Stimulated activated CD4-positive, alpha-beta T cell treated with anti-CD3 and anti-CD28 coated beads, Interleukin-1b, Interleukin-23, amount 100 ng/mL, for 48 hours (primary cell): ENCODE results near the gene SYT5.
"Not testable (repeated sequence)": the region's sequence is repeated elsewhere in the genome, so short reads cannot be mapped to it uniquely, and the experiment has no call there.

Experiments used
- DNase-seq: peaks from one replicate; pipeline ENCODE4 v3.0.0-alpha.2; 2020

SYT5 gene

DNA sequence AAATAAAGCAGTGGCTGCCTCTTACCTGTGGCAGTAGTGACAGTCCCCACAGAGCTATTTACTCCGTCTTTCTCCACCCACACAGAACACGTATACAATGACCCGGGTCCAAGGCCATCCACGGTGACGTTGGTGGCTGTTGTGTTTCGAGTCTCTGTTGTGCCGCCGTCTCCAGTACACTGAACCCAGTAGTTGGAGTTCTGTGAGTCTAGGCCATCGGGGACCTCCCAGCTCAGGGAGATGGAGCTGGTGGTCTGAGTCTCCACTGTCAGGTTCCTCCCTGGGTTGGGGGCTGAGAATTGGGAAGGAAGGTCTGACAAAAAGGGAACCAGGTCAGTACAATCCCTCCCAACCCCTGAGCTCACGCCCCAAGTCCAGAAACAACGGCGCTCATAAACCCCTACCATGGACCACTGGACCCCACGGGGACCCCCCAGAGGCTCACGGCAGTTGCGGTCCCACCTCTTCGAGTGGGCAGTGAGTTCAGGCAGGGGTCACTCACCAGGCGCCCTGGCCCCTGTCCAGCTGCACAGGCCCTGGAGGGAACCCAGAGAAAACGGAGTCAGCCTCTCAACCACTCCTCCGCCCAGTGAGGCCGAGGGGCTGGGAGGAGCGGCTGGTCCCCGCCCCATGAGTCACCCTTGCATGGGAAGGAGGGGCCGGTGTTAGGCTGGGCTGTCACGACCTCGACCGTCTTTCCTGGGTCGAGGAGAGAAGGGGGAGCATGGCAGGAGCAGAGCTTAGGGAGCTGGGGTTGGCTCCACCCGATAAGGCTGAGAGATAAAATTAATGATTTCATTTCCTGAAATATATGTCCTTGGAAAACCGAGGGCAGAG lies 26.8 kb upstream of the SYT5 start:
- DNase-seq: peak; percentile 57

GRCh38 chr19:55202199-55202598 lies 22.1 kb upstream of the SYT5 start:
- not testable (repeated sequence) for DNase-seq

DNA sequence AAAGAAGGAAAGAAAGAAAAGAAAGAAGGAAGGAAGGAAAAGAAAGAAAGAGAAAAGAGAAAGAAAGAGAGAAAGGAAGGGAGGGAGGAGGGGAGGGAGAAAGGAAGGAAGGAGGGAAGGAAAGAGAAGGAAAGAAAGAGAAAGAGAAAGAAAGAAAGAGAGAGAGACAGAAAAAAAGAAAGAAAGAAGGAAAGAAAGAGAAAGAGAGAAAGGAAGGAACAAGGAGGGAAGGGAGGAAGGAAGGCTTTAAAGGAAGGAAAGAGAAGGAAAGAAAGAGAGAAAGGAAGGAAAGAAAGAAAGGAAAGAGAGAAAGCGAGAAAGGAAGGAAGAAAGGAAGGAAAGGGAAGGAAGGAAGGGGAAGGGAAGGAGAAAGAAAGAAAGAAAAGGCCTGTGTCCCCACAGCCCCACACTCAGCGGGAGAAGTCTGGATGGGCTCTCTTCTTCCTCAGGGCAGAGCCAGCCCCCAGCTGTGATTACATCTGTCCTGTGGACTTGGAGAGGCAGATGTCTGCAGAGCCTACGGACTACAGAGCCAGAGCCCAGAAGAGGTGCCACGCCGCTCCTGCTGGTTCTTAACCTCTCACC lies 19.6 kb upstream of the SYT5 start:
- DNase-seq: no peak

GRCh38 chr19:55198651-55199050 lies 18.6 kb upstream of the SYT5 start:
- no peak for DNase-seq

DNA sequence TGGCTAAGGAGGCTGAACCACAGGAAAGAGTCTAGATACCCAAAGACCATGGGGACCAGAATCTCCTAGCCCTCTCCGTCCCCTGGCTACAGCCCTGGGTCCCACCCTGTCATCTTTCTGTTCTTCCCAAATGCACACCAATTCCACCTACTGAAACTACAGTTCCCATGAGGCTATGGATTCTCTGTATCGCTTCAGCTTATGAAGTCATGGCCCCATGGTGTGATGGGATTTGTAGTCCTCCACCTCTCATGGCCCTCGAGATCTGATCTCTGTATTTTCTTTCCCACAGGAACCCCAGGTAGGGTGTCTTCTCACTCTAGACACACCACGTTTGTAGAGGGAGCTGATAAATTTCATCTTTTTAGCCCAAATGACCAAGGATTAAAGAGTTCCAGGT lies 17.4 kb upstream of the SYT5 start:
- no peak for DNase-seq

- DNase-seq: no peak
Observed at GRCh38 chr19:55196803-55197202, 16.7 kb upstream of the SYT5 start.

DNA sequence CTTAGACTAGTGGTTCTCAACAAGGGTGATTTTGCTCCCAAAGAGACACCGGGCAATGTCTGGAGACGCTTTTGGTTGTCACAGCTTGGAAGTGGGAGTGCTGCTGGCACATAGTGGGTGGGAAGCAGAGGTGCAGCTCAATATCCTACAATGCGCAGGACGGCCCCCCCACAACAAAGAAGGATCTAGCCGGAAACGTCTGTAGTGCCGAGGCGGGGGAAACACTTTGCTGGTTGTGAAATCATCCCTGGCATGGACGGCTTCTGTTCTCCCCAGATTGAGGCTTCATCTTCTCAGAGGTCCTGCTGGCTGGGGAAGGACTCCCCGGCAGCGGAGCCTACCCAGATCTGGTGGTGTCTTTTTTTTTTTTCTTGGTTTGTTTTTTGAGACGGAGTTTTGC lies 13.4 kb upstream of the SYT5 start:
- no peak for DNase-seq

DNA sequence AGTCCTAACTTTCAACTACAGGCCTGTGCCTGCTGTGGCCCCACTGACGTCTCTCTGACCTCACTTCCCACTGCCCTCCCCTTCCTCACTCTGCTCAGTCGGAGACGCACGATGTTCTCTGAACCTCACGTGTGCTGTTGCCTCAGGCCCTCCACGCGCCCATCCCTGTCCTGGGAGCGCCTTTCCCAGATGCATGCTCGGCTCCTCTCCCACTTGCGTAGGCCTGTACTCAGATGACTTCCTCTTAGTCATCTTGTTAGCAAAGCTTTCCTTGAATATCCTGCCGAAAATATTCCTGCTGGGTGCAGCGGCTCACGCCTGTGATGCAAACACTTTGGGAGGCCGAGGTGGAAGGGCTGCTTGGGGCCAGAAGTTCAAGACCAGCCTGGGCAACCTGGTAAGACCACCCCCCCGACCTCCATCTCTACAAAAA lies 9.3 kb upstream of the SYT5 start:
- no peak for DNase-seq

DNA sequence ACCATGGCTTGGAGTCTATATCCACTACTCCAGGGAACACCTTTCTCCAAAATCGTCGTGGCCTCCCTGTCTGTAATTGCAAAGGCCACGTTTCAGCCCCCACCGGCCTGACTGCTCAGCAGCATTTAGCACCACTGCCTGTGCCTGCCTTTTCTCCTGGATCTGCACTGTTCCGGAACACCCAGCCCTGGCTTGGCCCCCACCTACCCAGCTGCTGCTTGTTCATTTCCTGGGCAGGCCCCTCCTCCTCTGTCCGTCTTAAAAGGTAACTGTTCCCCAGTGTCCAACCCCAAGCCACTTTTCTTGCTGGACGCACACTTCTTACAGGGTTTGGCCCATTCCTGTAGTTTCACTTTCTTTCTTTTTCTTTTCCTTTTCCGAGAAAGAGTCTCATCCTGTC lies 8.5 kb upstream of the SYT5 start:
- DNase-seq: no peak

DNA sequence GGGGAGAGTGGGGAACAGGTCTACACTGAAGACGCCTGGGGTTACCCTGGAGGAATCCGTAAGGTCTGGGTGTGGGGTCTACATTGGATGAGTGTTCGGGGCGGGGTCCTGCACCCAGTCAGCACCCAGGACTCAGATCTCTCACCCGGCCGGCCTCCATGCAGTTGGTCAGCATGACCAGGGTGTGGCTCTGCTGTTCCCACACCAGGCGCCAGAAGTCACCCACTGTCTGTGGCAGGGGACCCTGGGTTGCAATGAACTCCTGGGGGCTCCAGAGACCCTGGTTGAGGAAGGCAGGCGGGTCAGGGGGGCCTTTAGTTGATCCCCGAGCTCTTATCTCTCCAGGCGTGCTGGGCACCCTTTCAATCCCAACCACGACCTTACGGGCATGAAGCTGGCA lies 6.0 kb upstream of the SYT5 start:
- DNase-seq: no peak

DNA sequence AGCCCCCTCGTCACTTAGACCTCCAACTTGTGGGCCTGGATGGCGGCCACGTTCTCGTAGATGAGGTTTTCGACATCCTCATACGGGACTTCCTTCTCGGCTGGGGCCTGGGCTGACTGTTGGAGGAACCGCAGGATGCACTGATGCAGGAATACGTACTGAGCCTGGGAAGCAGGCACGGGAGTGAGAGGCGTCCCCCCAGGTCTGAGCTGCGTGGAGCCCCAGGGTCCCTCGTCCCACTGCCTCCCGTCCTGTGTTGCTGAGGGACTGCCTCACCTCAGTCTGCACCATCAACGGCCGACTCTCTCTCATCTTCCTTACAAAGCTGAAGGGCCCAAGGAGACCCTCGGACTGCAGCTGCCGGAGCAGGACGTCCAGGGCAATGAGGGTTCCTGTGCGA lies 1.7 kb upstream of the SYT5 start:
- no peak for DNase-seq

- DNase-seq: peak; percentile 88
Observed at GRCh38 chr19:55178781-55179599, 1.1 kb downstream of the SYT5 start.

GRCh38 chr19:55176076-55176475 lies 4.0 kb downstream of the SYT5 start:
- no peak for DNase-seq

GRCh38 chr19:55175117-55175867 lies 4.8 kb downstream of the SYT5 start:
- no peak for DNase-seq

DNA sequence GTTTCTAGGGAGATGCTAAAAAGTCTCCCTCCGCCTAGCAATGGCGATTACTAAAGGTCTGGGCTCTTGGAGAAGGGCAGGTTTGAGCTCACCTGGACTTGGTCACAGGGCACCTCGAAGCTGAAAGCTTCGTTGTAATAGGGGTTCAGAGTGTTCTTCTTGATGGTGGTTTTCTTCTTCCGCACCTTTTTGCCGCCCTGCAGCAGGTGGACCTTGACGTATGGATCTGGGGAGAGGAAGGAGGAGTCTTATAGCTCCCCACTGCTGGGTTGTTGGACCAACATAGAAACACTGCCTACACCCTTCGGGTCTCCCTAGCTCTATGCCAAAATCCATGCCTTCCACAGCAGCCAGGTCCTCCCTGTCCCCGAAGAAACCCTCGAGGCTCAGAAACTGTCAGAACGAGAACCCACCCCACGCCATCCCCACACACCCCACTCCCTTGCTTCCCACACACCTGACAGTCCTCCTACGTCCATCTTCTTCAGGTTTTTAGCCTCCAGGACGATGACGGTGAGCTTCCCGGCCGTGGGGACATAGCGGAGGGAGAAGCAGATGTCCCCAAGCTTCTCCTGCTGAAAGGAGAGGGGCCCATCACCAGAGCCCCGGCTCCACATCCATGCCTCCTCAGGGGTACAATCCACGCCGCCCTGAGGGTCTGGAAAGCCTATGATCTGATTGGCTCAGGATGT lies 5.5 kb downstream of the SYT5 start:
- DNase-seq: no peak

GRCh38 chr19:55173714-55174409 lies 6.2 kb downstream of the SYT5 start:
- DNase-seq: peak; percentile 53

- DNase-seq: no peak
Observed at GRCh38 chr19:55173186-55173713, 6.8 kb downstream of the SYT5 start.

DNA sequence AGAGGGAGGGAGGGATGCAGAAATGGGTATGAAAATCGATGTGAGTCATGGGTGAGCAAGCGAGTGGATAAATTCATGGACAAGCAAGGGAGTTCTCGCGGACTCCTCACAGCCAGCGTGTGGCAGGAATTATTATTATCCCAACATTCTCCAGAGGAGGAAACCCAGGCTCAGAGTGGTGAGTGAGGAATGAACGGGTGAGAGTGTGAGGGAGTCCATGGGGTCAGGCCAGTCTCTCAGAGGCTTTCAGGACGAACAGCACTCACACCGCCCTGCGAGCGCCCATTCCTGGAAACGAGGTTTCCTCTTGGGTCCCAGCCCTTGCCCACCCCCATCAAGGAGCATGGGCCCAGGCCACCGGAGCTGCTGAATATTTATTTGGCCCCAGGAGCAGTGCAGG lies 7.3 kb downstream of the SYT5 start:
- DNase-seq: no peak

DNA sequence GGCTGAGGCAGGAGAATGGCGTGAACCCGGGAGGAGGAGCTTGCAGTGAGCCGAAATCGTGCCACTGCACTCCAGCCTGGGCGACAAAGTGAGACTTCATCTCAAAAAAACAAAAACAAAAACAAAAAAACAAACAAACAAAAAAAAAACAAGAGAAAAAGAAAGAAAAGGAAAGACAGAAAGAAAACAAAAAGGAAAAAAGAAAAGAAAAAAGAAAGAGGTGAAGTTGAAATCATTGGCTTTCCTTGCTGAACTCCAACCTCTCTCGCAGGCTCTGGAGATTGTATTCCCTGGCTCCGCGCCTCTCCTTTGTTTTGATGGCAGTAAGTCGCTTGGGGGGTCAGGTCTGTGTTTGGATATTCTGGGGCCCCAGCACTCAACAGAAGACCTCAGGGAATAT lies 7.8 kb downstream of the SYT5 start:
- not testable (repeated sequence) for DNase-seq

DNA sequence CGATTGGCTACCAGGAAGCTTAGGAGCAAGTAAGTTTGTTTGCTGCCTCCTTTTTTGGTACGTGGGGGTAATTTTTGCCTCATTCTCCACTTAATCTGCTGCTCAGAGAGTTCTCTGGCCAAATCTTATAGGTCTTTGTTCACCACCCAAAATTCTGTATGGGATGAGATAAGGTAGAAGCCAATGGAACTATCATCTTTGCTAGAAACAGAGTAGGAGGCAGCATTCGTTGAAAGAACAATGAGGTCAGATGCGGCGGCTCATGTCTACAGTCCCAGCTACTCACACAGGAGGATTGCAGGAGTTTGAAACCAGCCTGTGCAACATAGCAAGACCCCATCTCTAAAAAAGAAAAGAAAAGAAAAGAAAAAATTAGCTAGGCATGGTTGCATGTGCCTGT lies 8.6 kb downstream of the SYT5 start:
- no peak for DNase-seq

DNA sequence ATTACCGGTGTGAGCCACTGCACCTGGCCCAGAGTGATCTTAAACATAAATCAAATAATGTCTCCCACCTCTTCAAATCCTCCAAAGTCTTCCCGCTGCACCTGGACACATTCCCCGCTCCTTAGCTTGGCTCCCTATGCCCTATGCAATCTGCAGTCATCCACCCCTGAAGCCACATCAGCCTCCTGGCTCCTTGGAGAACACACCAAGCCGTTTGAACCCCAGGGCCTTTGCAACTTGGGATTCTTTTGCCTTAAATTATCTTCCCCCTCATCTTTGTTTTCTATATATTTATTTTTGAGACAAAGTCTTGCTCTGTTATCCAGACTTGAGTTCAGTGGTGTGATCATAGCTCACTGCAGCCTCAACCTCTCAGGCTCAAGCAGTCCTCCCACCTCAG lies 11.0 kb downstream of the SYT5 start:
- no peak for DNase-seq
